COLO829 (cell line): ENCODE data around the gene RIMBP2.
"Not testable (repeated sequence)": the region's sequence is repeated elsewhere in the genome, so short reads cannot be mapped to it uniquely, and the experiment has no call there.

Experiments
- DNase-seq: peaks from one replicate; pipeline ENCODE4 v3.0.0; 2012; ENCODE audit warnings: low spot score

The RIMBP2 gene

GRCh38 chr12:130739571-130739970 is 23.5 kb upstream of the RIMBP2 start:
- no peak for DNase-seq

- DNase-seq = not testable (repeated sequence)
These were observed 22.3 kb upstream of the RIMBP2 start for GRCh38 chr12:130738403-130738802.

- DNase-seq = no peak
These were observed 21.6 kb upstream of the RIMBP2 start for GRCh38 chr12:130737731-130738130.

DNA sequence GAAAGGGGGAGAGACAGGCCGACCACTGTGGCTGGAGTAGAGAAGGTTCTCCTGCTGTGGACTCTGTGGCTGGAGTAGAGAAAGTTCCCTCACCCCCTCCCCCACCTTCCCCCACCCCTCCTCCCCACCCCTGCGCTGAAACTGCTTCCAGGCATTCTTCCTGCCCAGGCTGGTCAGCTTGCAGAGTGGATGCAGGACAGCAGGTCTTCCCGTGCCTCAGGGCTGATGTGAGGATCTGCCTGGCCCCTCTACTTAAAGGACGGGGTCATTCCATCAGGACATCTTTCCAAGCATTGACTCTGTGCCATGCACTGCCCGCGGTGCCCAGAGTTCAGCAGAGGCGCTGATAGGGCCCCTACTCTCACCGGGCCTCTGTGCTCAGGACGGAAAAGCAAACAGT is 13.2 kb upstream of the RIMBP2 start:
- DNase-seq = no peak

GRCh38 chr12:130728158-130729058 is 12.3 kb upstream of the RIMBP2 start:
- DNase-seq = no peak

- DNase-seq = no peak
These were observed 3.3 kb upstream of the RIMBP2 start for GRCh38 chr12:130719263-130719859.

- DNase-seq = no peak
These were observed 1.7 kb upstream of the RIMBP2 start for GRCh38 chr12:130717752-130718151.

GRCh38 chr12:130716969-130717366 is 869 bp upstream of the RIMBP2 start:
- DNase-seq = no peak

GRCh38 chr12:130715150-130715997 is 725 bp downstream of the RIMBP2 start:
- no peak for DNase-seq

- no peak for DNase-seq
These were observed 1.4 kb downstream of the RIMBP2 start for GRCh38 chr12:130714591-130715149.

GRCh38 chr12:130714091-130714590 is 2.0 kb downstream of the RIMBP2 start:
- no peak for DNase-seq

- no peak for DNase-seq
These were observed 2.5 kb downstream of the RIMBP2 start for GRCh38 chr12:130713581-130713991.

- no peak for DNase-seq
These were observed 3.6 kb downstream of the RIMBP2 start for GRCh38 chr12:130712346-130713065.

DNA sequence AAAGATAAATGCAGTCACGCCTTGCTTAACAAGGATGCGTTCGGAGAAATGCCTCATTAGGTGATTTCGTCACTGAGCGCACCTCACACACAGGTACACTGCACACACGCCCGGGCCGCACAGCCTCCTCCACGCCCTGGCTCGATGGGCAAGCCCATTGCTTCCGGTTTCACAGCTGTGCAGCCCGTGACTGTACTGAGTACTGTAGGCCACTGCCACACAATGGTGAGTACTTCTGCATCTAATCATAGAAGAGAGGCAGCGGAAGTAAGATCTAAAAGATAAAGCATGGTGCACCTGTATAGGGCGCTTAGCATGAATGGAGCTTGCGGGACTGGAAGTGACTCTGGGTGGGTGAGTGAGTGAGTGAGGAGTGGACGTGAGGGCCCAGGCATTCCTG is 4.3 kb downstream of the RIMBP2 start:
- no peak for DNase-seq

DNA sequence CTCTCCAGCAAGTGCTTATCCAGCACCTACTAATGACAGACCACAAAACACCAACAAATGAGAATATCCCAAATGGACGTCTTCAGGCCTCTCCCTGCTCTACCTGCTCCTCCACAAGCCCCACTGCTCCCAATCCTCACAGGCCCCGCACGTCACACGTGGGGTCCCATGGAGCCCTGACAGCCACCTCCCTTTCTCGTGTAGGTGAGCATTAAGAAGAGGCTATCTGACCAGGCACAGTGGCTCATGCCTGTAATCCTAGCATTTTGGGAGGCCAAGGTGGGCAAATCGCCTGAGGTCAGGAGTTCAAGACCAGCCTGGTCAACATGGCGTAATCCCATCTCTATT is 5.4 kb downstream of the RIMBP2 start:
- no peak for DNase-seq

GRCh38 chr12:130709971-130710732 is 5.9 kb downstream of the RIMBP2 start:
- no peak for DNase-seq

GRCh38 chr12:130709151-130709970 is 6.7 kb downstream of the RIMBP2 start:
- no peak for DNase-seq

GRCh38 chr12:130708648-130709047 is 7.5 kb downstream of the RIMBP2 start:
- DNase-seq = no peak

- DNase-seq = no peak
These were observed 8.6 kb downstream of the RIMBP2 start for GRCh38 chr12:130707571-130707891.
